Activated CD8-positive, alpha-beta memory T cell treated with anti-CD3 and anti-CD28 coated beads, Interleukin-2, amount 50 U/mL, for 4 hours (primary cell): ENCODE data around the gene DNAJC17.

ENCODE experiments used
- DNase-seq: peaks from one replicate; pipeline ENCODE4 v3.0.0-alpha.2; 2020

Gene DNAJC17

GRCh38 chr15:40763801-40764628 is 43.3 kb downstream of the DNAJC17 start, which contains the start of gene GCHFR:
GCHFR (plus strand) TSS chr15:40764068; CDS start chr15:40764181, 113 bp downstream.
- peak; percentile 62 for DNase-seq

DNA sequence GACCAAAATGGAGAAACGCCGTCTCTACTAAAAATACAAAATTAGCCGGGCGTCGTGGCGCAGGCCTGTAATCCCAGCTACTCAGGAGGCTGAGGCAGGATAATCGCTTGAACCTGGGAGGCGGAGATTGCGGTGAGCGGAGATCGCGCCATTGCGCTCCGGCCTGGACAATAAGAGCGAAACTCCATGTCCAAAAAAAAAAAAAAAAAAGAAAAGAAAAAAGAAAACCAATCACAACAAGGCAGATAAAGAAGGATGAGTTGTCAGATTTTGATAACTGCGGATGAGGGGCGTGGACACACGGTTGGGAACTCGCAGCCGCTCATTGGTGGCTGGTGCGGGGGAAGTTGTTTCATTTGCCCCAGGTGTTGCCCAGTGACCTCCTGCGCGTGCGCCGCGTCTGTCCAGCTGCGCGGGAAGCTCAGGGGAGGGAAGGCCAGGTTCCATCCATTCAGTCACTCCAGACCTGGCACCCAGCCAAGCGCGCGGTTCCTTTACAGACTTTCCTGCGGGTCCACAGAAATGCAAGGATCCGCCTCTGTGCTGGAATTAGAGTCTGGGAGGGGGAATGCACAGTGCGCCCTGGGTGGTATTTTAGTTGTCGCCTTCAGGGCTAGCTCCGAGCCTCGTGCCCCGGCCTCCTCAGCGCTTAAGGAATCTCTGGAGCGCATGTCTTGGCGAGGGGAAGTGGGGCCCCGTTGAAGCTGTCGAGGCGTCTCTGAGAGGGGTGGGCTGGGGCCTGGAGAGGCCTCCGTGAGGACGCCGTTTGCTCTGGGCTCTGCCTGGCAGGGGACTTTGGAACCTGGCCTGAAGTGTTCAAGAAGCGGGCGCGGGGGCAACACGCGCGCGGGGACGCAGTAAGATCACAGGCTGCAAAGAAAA is 44.1 kb downstream of the DNAJC17 start:
- no peak for DNase-seq

GRCh38 chr15:40759961-40760360 is 47.3 kb downstream of the DNAJC17 start:
- no peak for DNase-seq

- DNase-seq, result no peak
Observed at GRCh38 chr15:40756938-40757337, 50.3 kb downstream of the DNAJC17 start.

- DNase-seq, result no peak
Observed at GRCh38 chr15:40755812-40756208, 51.5 kb downstream of the DNAJC17 start.

GRCh38 chr15:40754883-40755811 is 52.1 kb downstream of the DNAJC17 start, which contains the start of gene RMDN3:
RMDN3 (minus strand) TSS chr15:40755254; CDS start chr15:40754783, 471 bp downstream.
- peak; percentile 94 for DNase-seq

GRCh38 chr15:40754574-40754882 is 52.7 kb downstream of the DNAJC17 start:
- DNase-seq, result peak; percentile 30

GRCh38 chr15:40751745-40752144 is 55.5 kb downstream of the DNAJC17 start:
- no peak for DNase-seq

GRCh38 chr15:40750885-40751284 is 56.4 kb downstream of the DNAJC17 start:
- no peak for DNase-seq

DNA sequence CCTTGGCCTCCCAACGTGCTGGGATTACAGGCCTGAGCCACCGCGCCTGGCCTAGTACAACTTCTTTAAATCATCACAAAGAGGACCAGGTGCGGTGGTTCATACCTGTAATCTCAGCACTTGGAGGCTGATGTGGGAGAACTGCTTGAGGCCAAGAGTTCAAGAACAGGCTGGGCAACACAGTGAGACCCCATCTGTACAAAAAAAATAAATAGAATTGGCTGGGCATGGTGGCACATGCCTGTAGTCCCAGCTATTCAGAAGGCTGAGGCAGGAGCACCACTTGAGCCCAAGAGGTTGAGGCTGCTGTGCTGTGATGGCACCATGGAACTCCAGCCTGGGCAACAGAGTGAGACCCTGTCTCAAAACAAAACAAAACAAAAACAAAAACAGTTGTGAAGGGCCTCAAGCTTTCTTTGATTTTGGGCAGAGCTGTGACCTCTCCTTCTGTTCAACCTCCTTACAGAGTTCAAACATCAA is 58.1 kb downstream of the DNAJC17 start:
- no peak for DNase-seq

GRCh38 chr15:40747685-40748631 is 59.3 kb downstream of the DNAJC17 start:
- DNase-seq, result no peak

DNA sequence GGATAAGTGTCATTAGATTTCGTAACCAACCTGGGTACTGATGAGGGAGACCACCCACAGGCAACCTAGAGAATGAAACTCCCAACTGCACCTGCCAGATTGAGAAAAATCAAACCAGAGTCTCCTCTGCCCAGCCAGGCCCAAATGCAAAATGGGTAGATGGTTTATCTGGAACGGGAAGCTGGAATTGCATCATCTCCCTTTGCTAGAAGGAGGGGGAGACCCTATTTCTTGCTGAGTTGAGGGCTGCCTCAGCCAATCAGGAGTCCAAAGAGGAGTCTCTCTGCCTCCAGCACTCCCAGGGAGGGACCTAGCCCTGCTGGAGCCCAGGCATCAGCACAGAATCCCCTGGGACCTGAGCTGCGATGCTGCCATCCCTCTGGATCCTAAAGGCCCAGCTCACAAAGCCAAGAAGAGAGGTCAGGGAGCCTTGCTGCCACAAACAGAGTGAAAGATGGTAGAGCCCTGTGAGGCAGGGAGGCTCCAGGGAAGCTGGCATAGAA is 60.3 kb downstream of the DNAJC17 start:
- DNase-seq, result no peak

- DNase-seq, result no peak
Observed at GRCh38 chr15:40744815-40745152, 62.5 kb downstream of the DNAJC17 start.

GRCh38 chr15:40743921-40744814 is 63.1 kb downstream of the DNAJC17 start:
- DNase-seq, result peak; percentile 62

DNA sequence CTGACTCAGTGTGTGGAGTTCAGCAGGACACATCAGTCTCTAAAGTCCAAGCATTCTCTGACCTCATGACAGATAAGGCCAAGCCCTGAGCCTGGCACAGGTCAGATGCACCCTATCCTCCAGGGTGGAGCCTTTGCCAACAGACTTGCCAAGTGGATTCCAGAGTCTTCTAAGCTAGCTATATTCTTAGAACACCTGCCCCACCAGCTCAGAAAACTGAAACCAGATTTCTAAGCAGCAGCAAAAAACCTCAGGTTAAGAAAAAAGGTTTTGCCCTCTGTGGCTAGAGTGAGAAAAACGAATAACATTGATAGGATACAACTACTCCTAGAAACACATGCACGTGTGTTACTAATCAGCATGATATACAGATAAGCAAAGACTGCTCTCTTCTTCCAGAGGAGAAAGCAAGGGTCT is 63.8 kb downstream of the DNAJC17 start:
- DNase-seq, result no peak

DNA sequence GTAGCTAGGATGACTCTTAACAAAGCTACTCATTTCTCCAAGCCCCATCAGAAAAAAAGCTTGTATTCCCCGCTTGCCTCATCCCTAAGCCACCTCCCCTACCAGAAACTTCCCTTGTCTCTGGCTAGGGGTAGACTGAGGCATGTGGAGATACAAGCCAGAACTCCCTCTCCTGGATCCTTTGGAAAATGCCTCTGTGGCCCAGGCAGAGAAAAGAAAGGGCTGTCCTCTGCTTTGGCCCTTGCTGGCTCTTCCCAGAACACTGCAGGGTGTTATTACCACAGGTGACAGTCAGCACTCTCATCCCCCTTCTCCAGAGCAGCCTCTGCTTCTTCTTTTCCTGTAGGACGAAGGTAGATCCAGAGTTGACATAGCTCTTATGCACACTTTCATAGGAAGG is 67.4 kb downstream of the DNAJC17 start:
- no peak for DNase-seq

GRCh38 chr15:40739047-40739446 is 68.2 kb downstream of the DNAJC17 start:
- no peak for DNase-seq

- no peak for DNase-seq
Observed at GRCh38 chr15:40737048-40737447, 70.2 kb downstream of the DNAJC17 start.

DNA sequence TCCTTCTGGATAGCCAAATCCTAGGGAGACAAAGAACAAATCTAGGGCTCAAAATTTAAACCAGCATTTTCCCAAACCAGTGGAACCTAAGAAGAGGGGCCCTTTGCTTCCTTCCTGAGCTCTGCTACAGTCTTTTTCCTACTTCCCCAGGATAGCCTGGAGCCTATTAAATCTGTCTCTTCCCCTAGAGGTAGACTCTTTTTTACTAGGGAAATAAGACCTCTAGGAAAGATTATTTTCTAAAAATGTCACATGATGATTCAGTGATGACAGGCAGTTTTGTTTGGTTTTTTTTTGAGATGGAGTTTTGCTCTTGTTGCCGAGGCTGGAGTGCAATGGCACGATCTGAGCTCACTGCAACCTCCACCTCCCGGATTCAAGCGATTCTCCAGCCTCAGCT is 70.7 kb downstream of the DNAJC17 start:
- no peak for DNase-seq

- DNase-seq, result no peak
Observed at GRCh38 chr15:40731034-40731433, 76.2 kb downstream of the DNAJC17 start.
